ENCODE data around the gene CLDN11.

Gene CLDN11

GRCh38 chr3:170418422-170419398 lies at the start of gene CLDN11:
TSS of gene CLDN11 (plus strand) at chr3:170418868. CDS start at chr3:170419067, 199 bp downstream.
- DNase-seq, result no peak

DNA sequence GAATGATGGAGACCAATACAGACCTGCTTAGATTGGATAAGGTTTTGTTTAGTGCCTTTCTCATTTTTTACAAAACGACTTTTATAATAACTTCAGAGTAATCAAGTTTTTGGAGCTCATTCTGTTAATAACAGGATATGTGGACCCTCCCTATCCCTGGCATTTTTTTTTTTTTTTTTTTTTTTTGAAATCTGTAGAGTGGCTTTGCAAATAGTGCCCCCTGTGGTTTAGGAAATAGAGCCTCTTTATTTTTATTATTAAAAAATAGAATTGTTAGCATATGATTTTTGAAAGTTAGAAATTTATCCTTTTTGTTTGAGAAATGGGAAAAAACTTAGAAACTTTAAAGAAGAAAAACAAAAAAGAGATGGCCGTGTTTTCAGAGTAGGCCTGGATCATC lies 49.7 kb upstream of the CLDN11 start:
- no peak for DNase-seq

GRCh38 chr3:170372190-170372879 lies 46.3 kb upstream of the CLDN11 start:
- DNase-seq, result no peak

DNA sequence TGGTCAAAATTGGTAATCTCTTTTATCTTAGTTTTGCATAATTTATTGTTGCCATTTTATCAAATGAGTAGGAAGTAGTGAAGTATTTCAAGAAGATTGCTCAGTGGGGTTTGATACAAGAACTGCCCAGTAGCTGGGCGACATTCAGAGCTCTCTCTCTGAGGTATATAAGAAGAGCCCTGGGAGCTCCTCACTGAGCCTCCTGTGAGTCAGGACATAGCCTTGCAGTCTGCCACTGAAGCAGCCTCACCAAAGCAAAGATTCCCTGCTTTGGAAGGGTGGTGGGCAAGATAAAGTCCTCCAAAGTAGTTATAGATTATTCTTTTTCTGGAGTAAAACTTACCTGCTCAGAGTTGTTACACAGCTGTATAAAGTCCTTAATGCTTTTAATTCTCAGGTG lies 35.1 kb upstream of the CLDN11 start:
- no peak for DNase-seq

DNA sequence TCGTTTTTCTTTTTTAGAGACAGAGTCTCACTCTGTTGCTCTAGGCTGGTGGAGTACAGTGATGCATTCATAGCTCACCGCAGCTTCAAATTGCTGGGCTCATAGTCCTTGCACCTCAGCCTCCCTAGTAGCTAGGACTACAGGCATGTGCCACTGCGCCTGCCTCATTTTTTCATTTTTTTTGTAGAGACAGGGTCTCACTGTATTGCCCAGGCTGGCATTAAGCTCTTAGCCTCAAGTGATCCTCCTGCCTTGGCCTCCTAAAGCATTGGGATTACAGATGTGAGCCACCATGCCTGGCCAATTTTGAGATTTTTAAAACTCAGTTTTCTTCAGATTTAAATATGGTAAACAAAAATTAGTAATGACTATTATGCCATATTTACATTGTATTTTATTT lies 32.2 kb upstream of the CLDN11 start:
- DNase-seq, result no peak

DNA sequence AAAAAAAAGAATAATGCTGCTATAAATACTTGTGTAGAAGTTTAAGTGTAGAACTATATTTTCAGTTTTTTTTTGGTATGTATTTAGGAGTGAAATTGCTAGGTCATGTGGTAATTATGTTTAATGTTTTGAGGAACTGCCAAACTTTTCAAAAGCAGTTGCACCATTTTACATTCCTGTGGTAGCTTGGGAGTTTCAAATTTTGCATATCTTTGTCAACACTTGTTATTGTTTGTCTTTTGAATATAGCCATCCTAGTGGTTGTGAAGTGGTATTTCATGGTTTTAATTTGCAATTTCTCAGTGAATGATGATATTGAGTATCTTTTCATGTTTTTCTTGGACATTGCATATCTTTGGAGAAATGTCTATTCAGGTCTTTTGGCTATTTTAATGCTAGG lies 30.7 kb upstream of the CLDN11 start:
- no peak for DNase-seq

- no peak for DNase-seq
Measured at GRCh38 chr3:170391108-170391507, 27.6 kb upstream of the CLDN11 start.

DNA sequence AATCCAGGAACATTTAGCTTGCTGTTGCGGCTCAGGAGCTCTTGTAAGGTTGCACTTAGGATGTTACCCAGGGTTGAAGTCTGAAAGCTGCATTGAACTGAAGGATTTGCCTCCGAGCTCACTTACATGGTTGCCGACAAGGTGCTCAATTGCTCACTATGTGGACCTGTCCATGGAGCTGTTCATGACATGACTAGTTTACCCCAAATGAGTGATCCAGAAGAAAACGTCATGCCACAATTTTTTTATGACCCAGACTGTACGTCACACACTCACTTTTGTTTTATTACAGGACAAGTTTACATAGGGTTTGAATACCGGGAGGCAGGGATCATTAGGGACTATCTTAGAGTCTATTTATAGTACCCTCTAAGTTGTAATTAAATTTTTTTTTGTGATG lies 21.0 kb upstream of the CLDN11 start:
- no peak for DNase-seq

GRCh38 chr3:170405101-170405500 lies 13.6 kb upstream of the CLDN11 start:
- DNase-seq, result no peak

DNA sequence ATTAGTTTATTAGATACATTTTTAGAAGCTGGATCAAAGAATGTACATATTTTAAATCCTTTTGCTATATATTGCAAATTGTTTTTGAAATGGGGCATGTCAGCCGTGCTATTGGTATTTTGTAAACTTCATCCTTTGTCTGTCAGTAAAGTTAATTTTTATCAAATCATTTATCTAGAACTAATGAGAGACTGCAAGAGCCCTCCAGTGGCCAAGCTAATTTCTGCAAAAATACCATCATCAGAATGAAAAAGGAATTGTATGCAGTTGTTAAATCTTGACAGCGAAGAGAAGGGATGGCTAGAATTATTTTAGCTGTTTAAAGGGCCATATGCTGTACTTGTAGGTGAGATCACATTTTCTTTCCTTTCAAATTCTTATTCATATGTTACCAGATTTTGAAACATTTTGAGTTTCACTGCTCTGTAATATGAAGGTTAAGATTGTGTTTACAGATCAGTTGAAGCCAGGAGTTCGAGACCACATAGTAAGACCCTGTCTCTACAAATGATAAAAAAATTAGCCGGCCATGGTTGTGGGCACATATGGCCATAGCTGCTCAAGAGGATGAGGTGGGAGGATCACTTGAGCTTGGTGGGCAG lies 8.1 kb upstream of the CLDN11 start:
- peak; percentile 14 for DNase-seq

GRCh38 chr3:170413291-170413690 lies 5.4 kb upstream of the CLDN11 start:
- no peak for DNase-seq

DNA sequence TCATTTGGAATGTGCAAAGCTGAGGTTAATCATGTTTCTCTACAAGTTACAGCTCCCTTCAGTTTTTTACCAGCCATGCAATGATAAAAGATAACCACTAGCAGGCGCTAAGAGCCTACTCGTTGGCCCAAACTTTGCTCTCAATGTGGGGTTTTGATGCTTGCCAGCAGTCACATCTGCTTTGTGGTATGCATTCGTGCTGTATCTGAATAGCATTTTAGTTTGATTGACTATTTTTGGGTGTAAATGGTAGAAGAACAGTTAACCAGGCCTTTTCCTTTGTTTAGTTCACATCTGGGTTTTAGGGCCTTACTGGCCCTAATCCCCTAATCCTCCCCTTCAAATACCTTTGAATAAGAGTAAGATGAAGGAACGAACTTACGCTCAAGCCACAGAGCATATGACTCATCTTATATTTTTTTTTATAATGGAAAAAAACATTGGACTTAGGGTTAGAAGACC lies 4.4 kb upstream of the CLDN11 start:
- peak; percentile 59 for DNase-seq

DNA sequence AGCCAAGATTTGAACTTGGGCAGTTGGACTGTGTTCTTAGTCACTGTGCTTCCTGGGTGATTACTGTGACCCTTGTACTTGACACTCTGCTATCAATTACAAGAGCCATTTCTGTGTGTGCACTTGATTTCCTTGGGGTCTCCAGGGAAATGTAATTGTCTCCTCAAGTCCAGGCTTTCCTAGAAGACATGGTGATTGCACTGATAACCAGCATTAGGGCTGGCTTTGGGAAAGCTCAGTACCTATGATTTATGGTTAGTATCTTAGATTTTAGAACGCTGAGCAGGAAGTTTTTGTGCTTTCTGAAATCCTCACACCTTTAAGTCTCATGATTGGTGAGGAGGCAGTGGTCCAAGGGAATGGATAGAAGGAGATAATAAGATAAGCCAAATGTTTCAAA lies 1.6 kb upstream of the CLDN11 start:
- DNase-seq, result no peak

- no peak for DNase-seq
Measured at GRCh38 chr3:170419557-170420087, 954 bp downstream of the CLDN11 start.

DNA sequence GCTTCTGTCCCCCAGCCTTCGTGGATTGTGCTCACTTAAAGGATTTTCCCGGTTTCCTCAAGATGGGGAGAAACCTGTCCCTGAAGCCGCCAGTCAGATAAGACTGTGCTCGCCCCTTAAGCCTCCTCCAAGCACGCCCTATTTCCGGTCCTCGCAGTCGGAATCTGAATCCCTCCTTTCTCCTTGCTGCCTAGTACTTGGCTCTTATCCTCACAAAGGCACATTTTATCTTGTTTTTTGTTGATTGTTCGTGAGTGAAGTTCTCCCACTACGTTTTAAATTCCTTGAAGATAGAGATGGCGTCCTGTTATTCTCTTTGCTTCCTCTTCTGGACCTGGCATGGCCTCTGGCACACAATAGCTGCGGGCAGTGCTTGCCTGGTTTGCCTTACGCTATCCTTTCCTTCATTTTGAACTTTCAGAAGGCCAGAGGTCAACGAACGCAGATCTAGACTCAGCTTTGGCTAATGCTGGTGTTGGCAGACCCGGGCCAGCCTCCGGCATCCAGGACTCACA lies 1.7 kb downstream of the CLDN11 start:
- DNase-seq, result no peak

DNA sequence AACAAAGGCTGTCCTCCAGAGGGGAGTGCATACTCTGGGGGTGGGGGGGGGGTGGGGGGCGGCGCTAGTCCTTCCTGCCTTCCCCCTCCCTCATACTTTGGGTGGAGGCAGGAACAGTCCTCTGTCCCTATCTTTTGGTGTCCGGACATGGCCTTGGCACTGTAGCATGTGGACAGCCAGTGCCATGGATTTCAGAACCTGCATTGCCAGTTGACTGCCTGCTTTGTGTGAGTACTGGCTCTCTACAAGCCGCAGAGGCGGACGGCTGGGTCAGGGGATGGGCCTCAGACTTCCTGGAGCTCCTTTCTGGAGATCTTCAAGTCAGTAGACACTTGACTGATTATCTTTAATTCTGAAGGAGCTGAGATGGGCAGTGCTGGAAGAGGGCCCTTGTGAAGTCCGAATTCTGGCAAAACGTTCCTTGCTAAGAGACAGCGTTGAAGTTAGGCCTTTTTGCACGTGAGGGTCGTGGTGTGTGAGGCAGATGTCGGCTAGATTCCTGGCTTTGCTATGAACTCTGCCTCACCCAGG lies 2.5 kb downstream of the CLDN11 start:
- no peak for DNase-seq

- DNase-seq, result no peak
Measured at GRCh38 chr3:170421758-170422157, 3.1 kb downstream of the CLDN11 start.

- no peak for DNase-seq
Measured at GRCh38 chr3:170423001-170423615, 4.4 kb downstream of the CLDN11 start.

GRCh38 chr3:170424879-170425278 lies 6.2 kb downstream of the CLDN11 start:
- DNase-seq, result no peak

DNA sequence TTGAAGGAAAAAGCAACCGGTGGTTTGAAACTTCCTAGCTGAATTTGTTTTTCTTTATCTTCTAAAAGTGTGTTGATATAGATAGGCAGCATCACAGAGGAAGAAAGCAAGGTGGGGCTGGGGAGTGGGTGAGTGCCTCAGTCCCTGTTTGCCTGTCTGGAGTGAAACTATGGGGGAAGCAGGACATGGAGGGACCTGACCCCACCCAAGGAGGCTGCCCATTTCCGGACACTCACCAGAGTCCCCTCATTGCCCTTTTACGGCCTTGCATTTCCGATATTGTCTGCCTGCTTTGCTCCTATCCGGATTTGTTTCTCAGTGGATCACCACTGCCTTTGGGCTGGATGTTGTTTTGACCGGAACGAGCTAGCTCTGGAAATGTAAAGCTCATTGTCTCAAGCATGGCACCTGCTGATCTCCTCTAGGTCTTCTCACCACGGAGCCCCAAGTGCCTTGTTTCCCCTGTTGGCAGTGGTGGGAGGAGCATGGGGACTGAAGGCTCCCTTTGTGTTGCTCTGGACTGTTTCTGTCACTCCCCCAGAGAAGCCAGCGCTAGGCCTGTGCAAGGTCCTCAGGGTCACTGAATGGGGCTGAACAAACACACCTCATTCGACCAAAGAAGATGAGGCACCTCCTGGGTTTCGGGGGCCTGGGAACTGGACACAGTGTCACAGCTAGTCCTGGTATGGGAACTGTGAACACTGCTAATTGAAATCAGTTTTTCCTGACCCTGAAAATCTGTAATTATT lies 7.0 kb downstream of the CLDN11 start:
- no peak for DNase-seq

GRCh38 chr3:170426240-170426797 lies 7.7 kb downstream of the CLDN11 start:
- DNase-seq, result no peak

All from CD4-positive, alpha-beta T cell treated with Interleukin-17A for 1 hour (primary cell).